IMR-90 (cell line): Measurements from ENCODE around the gene DNM1. TPM values are rescaled to one million over a fixed set of nuclear protein-coding genes. Genes with fewer than 3 reads are reported as not detected.
A peak's percentile ranks its signal among the peaks of the same experiment; 100 is the strongest.

Experiments
- ATAC-seq: fragments of 200-7000 bp; cut with Tn5 transposase; 2 replicates; pipeline ENCODE4 v1.9.1; 2020; ENCODE audit warnings: low read depth, mild to moderate bottlenecking, moderate library complexity
- Bru-seq: library from RNA; stranded (reverse); fragments of 400-500 nt; gene quantifications from one replicate; lab custom pipeline; 2021; lab: Mats Ljungman, UMichigan
- BruChase-seq, 2 experiments: library from RNA; stranded (reverse); fragments of 400-500 nt; gene quantifications; one replicate each; lab custom pipeline; 2021; lab: Mats Ljungman, UMichigan
- BruUV-seq: library from RNA; stranded (reverse); fragments of 400-500 nt; replicated peaks from 2 replicates; lab custom pipeline; 2021; lab: Mats Ljungman, UMichigan
- CTCF ChIA-PET: fragments of 300-600 bp; formaldehyde crosslinking; extraction: SDS; loops from one replicate; lab custom pipeline; 2021; ENCODE audit warnings: antibody characterized with exemption; lab: Yijun Ruan, JAX
- POLR2A ChIA-PET: fragments of 300-600 bp; sonication (Branson Sonifier 250); formaldehyde crosslinking; loops from one replicate; lab custom pipeline; 2022; ENCODE audit warnings: antibody characterized with exemption; ENCODE audit not compliant: unreplicated experiment; lab: Charles Lee
- DNase-seq: peaks from one replicate; pipeline ENCODE4 v3.0.0; 2013
- H2AFZ ChIP-seq: replicated peaks from 2 replicates; pipeline ENCODE3; 2013; ENCODE audit warnings: low read length, mild to moderate bottlenecking; ENCODE audit not compliant: poor library complexity
- H2AK5ac ChIP-seq: 2 replicates; pipeline ENCODE4 v1.6.1; 2013; ENCODE audit warnings: low read depth, low read length, inconsistent platforms
- H2AK9ac ChIP-seq: replicated peaks from 2 replicates; pipeline ENCODE3; 2013; ENCODE audit warnings: mild to moderate bottlenecking, low read depth, low read length, moderate library complexity; ENCODE audit not compliant: poor library complexity
- H2BK120ac ChIP-seq: 2 replicates; pipeline ENCODE4 v1.6.1; 2013; ENCODE audit warnings: low read depth, low read length, inconsistent platforms
- H2BK15ac ChIP-seq: 3 replicates; pipeline ENCODE4 v1.6.1; 2013; ENCODE audit warnings: low read depth, low read length, inconsistent platforms
- H2BK20ac ChIP-seq: 2 replicates; pipeline ENCODE4 v1.6.1; 2013; ENCODE audit warnings: low read depth, mild to moderate bottlenecking, inconsistent platforms, low read length, moderate library complexity
- H2BK5ac ChIP-seq: 2 replicates; pipeline ENCODE4 v1.6.1; 2013; ENCODE audit warnings: mild to moderate bottlenecking, low read depth, low read length, inconsistent platforms; ENCODE audit not compliant: poor library complexity, severe bottlenecking
- H3K14ac ChIP-seq: replicated peaks from 2 replicates; pipeline ENCODE4 v1.6.1; 2013; ENCODE audit warnings: low read depth, low read length, inconsistent platforms
- H3K18ac ChIP-seq: 2 replicates; pipeline ENCODE4 v1.6.1; 2013; ENCODE audit warnings: low read depth, low read length, control low read depth
- H3K23ac ChIP-seq: 2 replicates; pipeline ENCODE4 v1.6.1; 2013; ENCODE audit warnings: low read depth, low read length, inconsistent platforms
- H3K27ac ChIP-seq: 2 replicates; pipeline ENCODE4 v1.5.1; 2013; ENCODE audit warnings: mild to moderate bottlenecking, control low read depth, low read length; ENCODE audit not compliant: insufficient read depth
- H3K27me3 ChIP-seq: 2 replicates; pipeline ENCODE4 v1.6.1; 2013; ENCODE audit warnings: low read length; ENCODE audit not compliant: control insufficient read depth, insufficient read depth
- H3K36me3 ChIP-seq: 2 replicates; pipeline ENCODE4 v1.6.1; 2013; ENCODE audit warnings: low read length, mixed read lengths; ENCODE audit not compliant: control insufficient read depth, insufficient read depth
- H3K4ac ChIP-seq: 2 replicates; pipeline ENCODE4 v1.6.1; 2013; ENCODE audit warnings: low read depth, low read length, inconsistent platforms
- H3K4me1 ChIP-seq: 2 replicates; pipeline ENCODE4 v1.6.1; 2013; ENCODE audit warnings: low read length, mixed read lengths; ENCODE audit not compliant: control insufficient read depth, insufficient read depth
- H3K4me2 ChIP-seq: 2 replicates; pipeline ENCODE4 v1.6.1; 2013; ENCODE audit warnings: low read depth, mild to moderate bottlenecking, control low read depth, low read length, moderate library complexity
- H3K4me3 ChIP-seq: 2 replicates; pipeline ENCODE4 v1.5.1; 2013; ENCODE audit warnings: low read depth, mild to moderate bottlenecking, control low read depth, low read length, moderate library complexity; ENCODE audit not compliant: insufficient read depth
- H3K56ac ChIP-seq: 2 replicates; pipeline ENCODE4 v1.6.1; 2013; ENCODE audit warnings: low read length, inconsistent platforms; ENCODE audit not compliant: insufficient read depth; ENCODE audit errors: extremely low read depth
- H3K79me1 ChIP-seq, 2 experiments: 2 replicates each; pipeline ENCODE4 v1.6.1; 2013; ENCODE audit warnings: low read length in 2 of 2, inconsistent platforms in 1 of 2, low read depth in 1 of 2
- H3K9ac ChIP-seq: 2 replicates; pipeline ENCODE4 v1.6.1; 2013; ENCODE audit warnings: low read depth, low read length, control low read depth
- H3K9me1 ChIP-seq: 2 replicates; pipeline ENCODE4 v1.6.1; 2013; ENCODE audit warnings: low read length, inconsistent platforms; ENCODE audit not compliant: insufficient read depth
- H3K9me3 ChIP-seq: 2 replicates; pipeline ENCODE4 v1.6.1; 2013; ENCODE audit warnings: low read length; ENCODE audit not compliant: control insufficient read depth, insufficient read depth
- H4K20me1 ChIP-seq: 2 replicates; pipeline ENCODE4 v1.6.1; 2013; ENCODE audit warnings: low read length, inconsistent platforms; ENCODE audit not compliant: insufficient read depth
- H4K5ac ChIP-seq: 2 replicates; pipeline ENCODE4 v1.6.1; 2013; ENCODE audit warnings: mild to moderate bottlenecking, low read depth, low read length, control low read depth
- H4K8ac ChIP-seq, 2 experiments: 2 replicates each; pipeline ENCODE4 v1.6.1; 2013; ENCODE audit warnings: low read depth in 2 of 2, low read length in 2 of 2, control low read depth in 1 of 2, inconsistent platforms in 1 of 2
- H4K91ac ChIP-seq: 2 replicates; pipeline ENCODE4 v1.6.1; 2013; ENCODE audit warnings: low read depth, low read length, inconsistent platforms; ENCODE audit not compliant: insufficient read depth
- BHLHE40 ChIP-seq: fragments of 150-350 bp; IDR thresholded peaks from 2 replicates; pipeline ENCODE4 v1.6.1; 2016; ENCODE audit warnings: mild to moderate bottlenecking, low read depth, low read length
- CTCF ChIP-seq: conservative IDR thresholded peaks from 2 replicates; pipeline ENCODE4 v1.5.1; 2012; ENCODE audit warnings: mild to moderate bottlenecking, low read depth, low read length, improper control_type of control experiment
- ELK1 ChIP-seq: fragments of 150-350 bp; IDR thresholded peaks from 2 replicates; pipeline ENCODE4 v1.6.1; 2016; ENCODE audit warnings: low read depth, mild to moderate bottlenecking, low read length, moderate library complexity, borderline replicate concordance
- FOS ChIP-seq: fragments of 150-350 bp; IDR thresholded peaks from 2 replicates; pipeline ENCODE4 v1.6.1; 2016; ENCODE audit warnings: low read depth, low read length
- MAZ ChIP-seq: IDR thresholded peaks from 2 replicates; pipeline ENCODE4 v1.6.1; 2012; ENCODE audit warnings: low read depth, mild to moderate bottlenecking, low read length, improper control_type of control experiment, moderate library complexity, borderline replicate concordance
- MXI1 ChIP-seq: IDR thresholded peaks from 2 replicates; pipeline ENCODE4 v1.6.1; 2012; ENCODE audit warnings: low read depth, mild to moderate bottlenecking, low read length, moderate library complexity, borderline replicate concordance
- RAD21 ChIP-seq: IDR thresholded peaks from 2 replicates; pipeline ENCODE4 v1.6.1; 2012; ENCODE audit warnings: low read length, improper control_type of control experiment
- SMC3 ChIP-seq: fragments of 150-350 bp; IDR thresholded peaks from 2 replicates; pipeline ENCODE4 v1.6.1; 2016; ENCODE audit warnings: low read depth, mild to moderate bottlenecking, antibody characterized with exemption, low read length, moderate library complexity
- USF2 ChIP-seq: fragments of 150-350 bp; IDR thresholded peaks from 2 replicates; pipeline ENCODE4 v1.6.1; 2017; ENCODE audit warnings: mild to moderate bottlenecking, antibody characterized with exemption, low read length, low read depth
- WGBS, 2 experiments: methylation state at CpG; one replicate each; pipeline versions ENCODE4 v1.1.5 to v1.1.7; 2013; ENCODE audit warnings: missing lambda C conversion rate in 2 of 2; ENCODE audit not compliant: insufficient read length in 1 of 2; ENCODE audit errors: extremely low coverage in 2 of 2; 5-methylcytosine and 5-hydroxymethylcytosine counted together
- dilution Hi-C: fragments of 300-500 bp; cut with HindIII; formaldehyde crosslinking; loops from one replicate; pipeline ENCODE4 v1.14.3; 2018; ENCODE audit warnings: low sequenced_read_pairs; ENCODE audit not compliant: unreplicated experiment
- in situ Hi-C: fragments of 300-500 bp; cut with MboI; formaldehyde crosslinking; loops from 3 replicates; pipeline ENCODE4 v1.14.3; 2019; ENCODE audit warnings: low sequenced_read_pairs, inconsistent platforms, mixed read lengths
- intact Hi-C: fragments of 100-400 bp; cut with micrococcal nuclease; formaldehyde crosslinking; loops from 2 replicates; pipeline ENCODE4 v1.10.0; 2022
- long read RNA-seq: library from polyadenylated mRNA; unstranded; transcript quantifications from one replicate; pipeline ENCODE4 v2.0.0, GENCODE V29; 2021; ENCODE audit not compliant: unreplicated experiment
- polyA plus RNA-seq, 3 experiments: library from polyadenylated mRNA; depleted of rRNA; stranded (reverse); fragments of >200 nt; gene quantifications; 2 replicates each; pipeline ENCODE4 v1.2.3, GENCODE V29; 2012; ENCODE audit warnings: low replicate concordance in 1 of 3
- total RNA-seq: library from RNA; depleted of rRNA; stranded (reverse); fragments of >200 nt; gene quantifications from 2 replicates; pipeline ENCODE4 v1.2.3, GENCODE V29; 2012; rRNA removed

The DNM1 gene
- 11.4 and 13.6 TPM in 2 replicates for total RNA-seq
- polyA plus RNA-seq (2012; rRNA removed): 17.7 and 19.3 TPM in 2 replicates
- 7.8 and 11.0 TPM in 2 replicates for polyA plus RNA-seq (2012; cell fraction: cytosol; rRNA removed)
- polyA plus RNA-seq (2012; cell fraction: nucleus; rRNA removed; ENCODE audit: low replicate concordance): 110 and 165 TPM in 2 replicates
- percentile 57 among the genes with signal in this experiment for Bru-seq, nascent RNA
- percentile 85 among the genes with signal in this experiment for BruChase-seq, experiment 1, labeled RNA remaining after a 6-hour chase
- BruChase-seq, experiment 2, labeled RNA remaining after a 2-hour chase: percentile 71 among the genes with signal in this experiment
- long read RNA-seq, partial matches to known transcripts: 4 of 12 reads
- long read RNA-seq, other reads (novel, unspliced or antisense): 8 of 12 reads

GRCh38 chr9:128203024-128203706, at the start of gene DNM1:
TSS of gene DNM1 (plus strand) at chr9:128203379. CDS start at chr9:128203471, 92 bp downstream.
- peak within 1 kb of the TSS; percentile 84 for H3K23ac ChIP-seq
- ATAC-seq (peak; percentile 96), DNase-seq (peak; percentile 54)
- peak within 1 kb of the TSS; percentile 55 for H3K4ac ChIP-seq
- no peak within 1 kb of the TSS for H4K91ac ChIP-seq
- in situ Hi-C loops (no loop called here), intact Hi-C loops (no loop called here), dilution Hi-C loops (no loop called here)
- H3K56ac ChIP-seq: no peak within 1 kb of the TSS
- WGBS, 2 experiments: 0% methylated on average over 24 of the region's 72 CpGs; no CpG with 5 or more reads in 1 of the 2 experiments
- no peak within 1 kb of the TSS; the same call in 1 of the 2 replicates for H3K27ac ChIP-seq
- POLR2A ChIA-PET: interaction anchor here (0.6 kb wide), 1 partner anchor 74 kb away, joined by 3 read pairs; no protein-coding TSS in a partner anchor
- H3K27me3 ChIP-seq: no peaks in the 10 kb centered on the region
- peak within 1 kb of the TSS; percentile 22 for H2BK5ac ChIP-seq
- H4K8ac ChIP-seq: peak within 1 kb of the TSS in 1 of 2 experiments; percentile 52; a peak in 1 of 4 replicates
- peaks cover 3% of the 10 kb centered on the region; the same call in 1 of the 2 replicates for H3K9me1 ChIP-seq
- H4K20me1 ChIP-seq: peaks cover 3% of the 10 kb centered on the region; the same call in 1 of the 2 replicates
- H3K18ac ChIP-seq: no peak within 1 kb of the TSS
- no peaks in the 10 kb centered on the region; the same call in 1 of the 2 replicates for H3K4me1 ChIP-seq
- peak within 1 kb of the TSS; percentile 74 for H3K4me3 ChIP-seq
- H2BK120ac ChIP-seq: peak within 1 kb of the TSS; percentile 30; the same call in 1 of the 2 replicates
- CTCF ChIA-PET: no interaction called here
- H2AK9ac ChIP-seq: peak within 1 kb of the TSS; percentile 87
- no peak within 1 kb of the TSS for H3K14ac ChIP-seq
- no TSS peak for BruUV-seq
- H4K5ac ChIP-seq: no peak within 1 kb of the TSS
- H3K4me2 ChIP-seq: peak within 1 kb of the TSS; percentile 91
- no peak within 1 kb of the TSS for H2BK20ac ChIP-seq
- H3K79me1 ChIP-seq: peaks cover 0 to 4% of the 10 kb centered on the region in 2 experiments; a peak in 1 of 4 replicates
- peak; percentile 48 for TF ChIP-seq RAD21
- TF ChIP-seq CTCF: peak; percentile 98
- TF ChIP-seq FOS: no peak
- TF ChIP-seq MXI1: no peak; the same call in 1 of the 2 replicates
- TF ChIP-seq BHLHE40: no peak
- no peak for TF ChIP-seq USF2
- TF ChIP-seq MAZ: peak; percentile 100
- TF ChIP-seq ELK1: no peak
- TF ChIP-seq SMC3: peak; percentile 59
- H3K36me3 ChIP-seq: no peaks in the 10 kb centered on the region
- H2AK5ac ChIP-seq: peak within 1 kb of the TSS; percentile 56; the same call in 1 of the 2 replicates
- H3K9ac ChIP-seq: peak within 1 kb of the TSS; percentile 51
- peak within 1 kb of the TSS; percentile 95 for H2AFZ ChIP-seq
- H2BK15ac ChIP-seq: no peak within 1 kb of the TSS
- no peaks in the 10 kb centered on the region for H3K9me3 ChIP-seq
